Stimulated activated naive CD8-positive, alpha-beta T cell treated with anti-CD3 and anti-CD28 coated beads, Interleukin-15, Interleukin-2, amounts not matched to agents 100 ng/mL and 50 ng/mL, for 24 hours (primary cell): Measurements from ENCODE around the gene SLC7A10.
A peak's percentile ranks its signal among the peaks of the same experiment; 100 is the strongest.

Experiments
- H3K27ac Mint-ChIP-seq: one replicate; pipeline ENCODE4 v1.8.0; 2021; ENCODE audit warnings: mild to moderate bottlenecking, mixed read lengths
- H3K27me3 Mint-ChIP-seq: one replicate; pipeline ENCODE4 v1.8.0; 2021; ENCODE audit warnings: mixed read lengths
- H3K36me3 Mint-ChIP-seq: one replicate; pipeline ENCODE4 v1.8.0; 2021; ENCODE audit warnings: low read depth, mixed read lengths
- H3K4me1 Mint-ChIP-seq: one replicate; pipeline ENCODE4 v1.8.0; 2021; ENCODE audit warnings: low read depth, mixed read lengths
- H3K4me3 Mint-ChIP-seq: one replicate; pipeline ENCODE4 v1.8.0; 2021; ENCODE audit warnings: mild to moderate bottlenecking, mixed read lengths
- H3K9me3 Mint-ChIP-seq: one replicate; pipeline ENCODE4 v1.8.0; 2021; ENCODE audit warnings: mixed read lengths

SLC7A10 gene

DNA sequence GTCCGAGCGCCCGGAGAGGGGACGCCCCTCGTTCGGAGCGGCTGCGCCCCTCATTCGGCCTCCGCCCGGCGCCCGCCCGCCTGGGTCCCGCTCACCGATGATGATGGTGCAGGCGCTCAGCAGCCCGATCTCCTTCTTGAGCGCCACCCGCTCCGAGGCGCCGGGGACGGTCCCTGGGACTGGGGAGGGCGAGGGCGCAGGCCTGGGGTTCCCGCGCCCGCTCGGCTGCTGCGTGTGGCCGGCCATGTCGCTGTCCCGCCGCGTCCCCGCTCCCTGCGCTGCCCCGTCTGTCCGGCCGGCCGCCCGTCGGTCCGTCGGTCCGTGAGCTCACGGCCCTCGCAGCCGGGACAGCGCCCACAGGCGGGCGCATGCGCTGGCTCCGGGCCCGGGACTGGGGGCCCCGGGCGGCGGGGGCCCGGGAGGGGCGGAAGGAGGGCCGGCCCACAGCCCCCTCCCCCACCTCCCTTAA lies at the start of gene SLC7A10:
SLC7A10 (minus strand) TSS at position 393 of the 469 bp plus-strand sequence; CDS start at position 246, 147 bp downstream.
- peak within 1 kb of the TSS; percentile 60 for H3K4me3 Mint-ChIP-seq
- H3K27me3 Mint-ChIP-seq = peaks cover 61% of the 10 kb centered on the region
- H3K27ac Mint-ChIP-seq = no peak within 1 kb of the TSS

GRCh38 chr19:33274663-33275558 lies 49.3 kb upstream of the SLC7A10 start:
- Mint-ChIP-seq H3K27me3 (no peaks in the 10 kb centered on the region), H3K36me3 (no peaks in the 10 kb centered on the region), H3K4me3 (no peak overlapping the region), H3K9me3 (no peaks in the 10 kb centered on the region), H3K27ac (no peak overlapping the region), H3K4me1 (peaks cover 6% of the 10 kb centered on the region)

More for the DNA sequence above, at the start of gene SLC7A10:
- H3K4me1 Mint-ChIP-seq = peaks cover 11% of the 10 kb centered on the region
- H3K36me3 Mint-ChIP-seq = peaks cover 15% of the 10 kb centered on the region
- H3K9me3 Mint-ChIP-seq = peaks cover 16% of the 10 kb centered on the region

- no peaks in the 10 kb centered on the region for H3K36me3 Mint-ChIP-seq
- no peak overlapping the region for H3K27ac Mint-ChIP-seq
- H3K4me1 Mint-ChIP-seq = peaks cover 4% of the 10 kb centered on the region
- no peak overlapping the region for H3K4me3 Mint-ChIP-seq
- no peaks in the 10 kb centered on the region for H3K27me3 Mint-ChIP-seq
- no peaks in the 10 kb centered on the region for H3K9me3 Mint-ChIP-seq
Measured at GRCh38 chr19:33273881-33274662, 48.4 kb upstream of the SLC7A10 start.

DNA sequence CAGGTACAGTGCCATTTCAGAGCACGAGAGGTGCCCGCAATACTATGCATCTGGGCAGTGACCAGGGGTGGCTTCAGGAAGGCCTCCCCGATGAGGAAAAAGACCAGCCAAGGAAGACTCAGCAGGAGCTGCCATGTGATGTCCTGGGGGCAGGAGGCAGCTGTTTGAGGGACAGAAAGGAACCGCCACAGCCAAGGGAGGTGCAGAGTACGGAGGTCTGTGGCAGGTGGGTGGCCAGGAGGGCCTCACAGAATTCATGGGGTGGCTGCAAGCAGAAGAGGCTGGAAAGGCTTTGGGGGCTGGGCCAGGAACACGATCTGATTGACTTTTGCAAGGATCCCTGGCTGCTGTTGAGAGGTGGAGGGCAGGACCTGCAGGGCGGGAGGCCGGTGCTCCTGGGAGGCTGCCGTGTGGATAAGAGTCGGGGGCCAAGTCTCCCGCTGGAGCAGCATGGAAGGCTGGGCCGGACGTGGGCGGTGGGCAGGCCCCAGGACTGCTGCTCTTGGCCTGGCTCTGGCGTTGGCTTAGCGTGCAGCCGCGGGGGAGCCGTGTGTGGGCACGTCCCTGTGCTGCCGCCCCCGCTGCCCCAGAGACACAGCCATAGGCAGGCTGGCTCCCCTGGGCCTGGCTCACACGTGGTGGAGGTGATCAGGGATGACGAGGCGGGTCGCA lies 47.6 kb upstream of the SLC7A10 start:
- no peaks in the 10 kb centered on the region for H3K27me3 Mint-ChIP-seq
- H3K4me1 Mint-ChIP-seq = peaks cover 4% of the 10 kb centered on the region
- no peak overlapping the region for H3K27ac Mint-ChIP-seq
- H3K9me3 Mint-ChIP-seq = no peaks in the 10 kb centered on the region
- no peaks in the 10 kb centered on the region for H3K36me3 Mint-ChIP-seq
- H3K4me3 Mint-ChIP-seq = no peak overlapping the region

DNA sequence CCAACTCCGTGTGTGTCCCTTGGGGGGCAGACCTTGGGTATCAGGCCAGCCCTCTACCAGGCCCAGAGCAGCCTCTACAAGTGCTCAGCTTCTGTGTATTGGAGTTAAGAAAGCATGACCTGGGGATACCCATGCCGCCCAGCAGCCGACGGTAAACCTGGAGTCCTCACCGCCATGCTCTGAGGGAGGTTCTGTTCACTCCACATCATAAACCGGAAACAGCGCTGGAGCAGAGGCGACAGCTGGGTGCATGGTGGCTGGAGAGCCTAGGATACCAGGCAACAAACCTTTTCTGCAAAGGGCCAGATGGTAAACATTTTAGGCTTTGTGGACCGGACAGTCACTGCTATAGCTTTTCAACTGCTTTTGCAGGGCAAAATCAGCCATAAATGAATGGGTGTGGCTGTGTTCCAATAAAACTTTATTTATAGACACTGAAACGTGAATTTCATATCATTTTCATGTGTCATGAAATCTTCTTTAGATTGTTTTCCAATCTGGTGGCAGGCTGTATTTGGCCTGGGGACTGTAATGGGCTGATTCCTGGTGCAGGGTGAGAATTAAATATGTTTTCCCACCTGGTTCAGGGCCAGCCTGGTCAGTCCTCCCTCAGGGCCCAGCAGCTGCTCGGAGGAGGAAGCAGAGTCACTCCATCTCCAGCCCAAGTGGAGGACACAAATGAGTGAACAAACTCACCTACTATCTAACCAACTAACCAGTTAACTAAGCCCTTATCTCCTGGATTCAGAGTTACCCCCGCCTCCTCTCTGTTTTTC lies 45.8 kb upstream of the SLC7A10 start:
- Mint-ChIP-seq H3K9me3 (no peaks in the 10 kb centered on the region), H3K4me1 (peaks cover 4% of the 10 kb centered on the region), H3K36me3 (no peaks in the 10 kb centered on the region), H3K4me3 (no peak overlapping the region), H3K27ac (no peak overlapping the region), H3K27me3 (no peaks in the 10 kb centered on the region)

DNA sequence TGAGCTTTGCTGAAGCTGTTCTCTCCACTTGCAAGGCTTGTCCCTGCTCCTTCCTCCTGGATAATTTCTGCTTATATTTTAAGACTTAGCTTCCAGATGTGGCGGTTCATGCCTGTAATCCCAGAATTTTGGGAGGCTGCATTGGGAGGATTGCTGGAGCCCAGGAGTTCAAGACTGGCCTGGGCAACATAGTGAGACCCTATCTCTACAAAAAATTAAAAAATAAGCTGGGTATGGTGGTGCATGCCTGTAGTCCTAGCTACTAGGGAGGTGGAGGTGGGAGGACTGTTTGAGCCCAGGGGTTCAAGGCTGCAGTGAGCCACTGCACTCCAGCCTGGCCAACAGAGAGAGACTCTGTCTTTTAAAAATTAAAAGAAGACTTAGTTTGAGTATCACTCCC lies 45.1 kb upstream of the SLC7A10 start:
- no peaks in the 10 kb centered on the region for H3K36me3 Mint-ChIP-seq
- no peaks in the 10 kb centered on the region for H3K9me3 Mint-ChIP-seq
- H3K27ac Mint-ChIP-seq = no peak overlapping the region
- H3K4me1 Mint-ChIP-seq = peaks cover 4% of the 10 kb centered on the region
- no peak overlapping the region for H3K4me3 Mint-ChIP-seq
- H3K27me3 Mint-ChIP-seq = no peaks in the 10 kb centered on the region

GRCh38 chr19:33269016-33269415 lies 43.4 kb upstream of the SLC7A10 start:
- no peak overlapping the region for H3K27ac Mint-ChIP-seq
- no peaks in the 10 kb centered on the region for H3K9me3 Mint-ChIP-seq
- no peaks in the 10 kb centered on the region for H3K36me3 Mint-ChIP-seq
- H3K4me3 Mint-ChIP-seq = no peak overlapping the region
- peaks cover 2% of the 10 kb centered on the region for H3K4me1 Mint-ChIP-seq
- H3K27me3 Mint-ChIP-seq = no peaks in the 10 kb centered on the region

DNA sequence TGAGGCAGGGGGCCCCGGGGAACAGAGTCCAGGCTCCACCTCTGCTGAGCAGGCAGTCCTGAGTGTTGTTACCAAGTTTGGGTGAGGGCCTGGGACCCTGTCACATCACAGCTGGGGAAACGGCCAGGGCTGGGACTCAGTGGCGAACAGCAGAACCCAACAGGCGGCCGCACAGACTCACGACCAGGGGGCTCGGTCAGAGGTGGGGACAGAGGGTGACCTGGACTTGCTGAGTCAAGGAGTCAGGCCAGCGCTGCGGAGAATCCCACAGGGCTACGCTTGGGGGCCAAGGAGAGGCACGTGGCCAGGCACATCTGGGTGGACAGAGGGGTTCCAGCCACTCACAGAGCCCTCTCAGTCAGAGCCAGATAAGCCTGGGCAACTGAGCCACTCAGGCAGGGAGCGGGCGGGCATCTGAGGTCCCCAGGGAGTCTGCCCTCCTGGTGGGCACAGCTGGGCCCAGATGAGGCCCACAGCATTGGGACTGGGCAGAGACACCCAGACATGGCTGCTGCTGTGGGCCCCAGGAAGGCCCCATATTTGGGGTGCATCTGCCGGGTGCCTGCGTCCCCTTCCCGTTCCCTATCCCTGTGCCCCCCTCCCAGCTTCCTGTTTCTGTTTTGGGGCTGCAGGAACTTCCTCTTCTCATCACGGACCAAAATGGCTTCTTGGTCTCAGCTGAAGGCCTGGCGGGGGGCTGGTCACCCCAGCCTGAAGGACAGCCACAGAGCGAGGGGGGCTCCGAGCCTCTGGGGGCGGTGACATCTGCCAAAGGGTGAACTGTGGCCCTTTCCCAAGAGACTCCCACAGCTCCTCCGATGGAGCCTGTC lies 42.7 kb upstream of the SLC7A10 start:
- Mint-ChIP-seq H3K4me3 (no peak overlapping the region), H3K27me3 (no peaks in the 10 kb centered on the region), H3K27ac (no peak overlapping the region), H3K9me3 (no peaks in the 10 kb centered on the region), H3K36me3 (no peaks in the 10 kb centered on the region), H3K4me1 (no peaks in the 10 kb centered on the region)

GRCh38 chr19:33267706-33268105 lies 42.1 kb upstream of the SLC7A10 start:
- H3K4me3 Mint-ChIP-seq = no peak overlapping the region
- H3K4me1 Mint-ChIP-seq = no peaks in the 10 kb centered on the region
- peaks cover under 1% of the 10 kb centered on the region for H3K27me3 Mint-ChIP-seq
- H3K27ac Mint-ChIP-seq = no peak overlapping the region
- no peaks in the 10 kb centered on the region for H3K36me3 Mint-ChIP-seq
- H3K9me3 Mint-ChIP-seq = no peaks in the 10 kb centered on the region

DNA sequence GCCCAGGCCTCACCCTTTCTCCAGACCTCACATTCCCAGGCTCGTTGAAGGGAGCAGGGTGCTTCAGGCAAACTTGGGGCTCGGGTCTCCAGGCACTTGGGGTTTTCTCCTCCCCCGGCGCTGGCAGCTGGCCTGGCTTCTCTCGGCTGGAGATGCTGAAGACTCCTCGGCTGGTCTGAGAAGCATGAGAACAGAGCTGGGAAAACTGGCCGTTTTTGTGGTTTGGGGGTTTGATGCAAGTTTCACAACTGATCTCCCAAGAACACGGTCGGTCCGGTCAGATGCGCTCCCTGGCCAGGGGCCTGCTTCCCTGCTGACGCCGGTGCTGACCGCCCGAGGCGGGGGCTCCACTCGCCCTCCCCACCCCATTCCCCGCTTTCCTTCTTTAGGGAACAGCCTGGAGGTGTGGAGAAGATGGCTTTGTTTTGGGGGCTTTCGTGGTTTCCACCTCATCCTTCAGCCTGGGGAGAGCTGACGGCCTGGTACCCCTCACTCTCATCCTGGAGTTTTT lies 41.4 kb upstream of the SLC7A10 start:
- Mint-ChIP-seq H3K9me3 (no peaks in the 10 kb centered on the region), H3K4me1 (no peaks in the 10 kb centered on the region), H3K36me3 (no peaks in the 10 kb centered on the region), H3K27ac (no peak overlapping the region), H3K4me3 (no peak overlapping the region), H3K27me3 (peaks cover 6% of the 10 kb centered on the region)

DNA sequence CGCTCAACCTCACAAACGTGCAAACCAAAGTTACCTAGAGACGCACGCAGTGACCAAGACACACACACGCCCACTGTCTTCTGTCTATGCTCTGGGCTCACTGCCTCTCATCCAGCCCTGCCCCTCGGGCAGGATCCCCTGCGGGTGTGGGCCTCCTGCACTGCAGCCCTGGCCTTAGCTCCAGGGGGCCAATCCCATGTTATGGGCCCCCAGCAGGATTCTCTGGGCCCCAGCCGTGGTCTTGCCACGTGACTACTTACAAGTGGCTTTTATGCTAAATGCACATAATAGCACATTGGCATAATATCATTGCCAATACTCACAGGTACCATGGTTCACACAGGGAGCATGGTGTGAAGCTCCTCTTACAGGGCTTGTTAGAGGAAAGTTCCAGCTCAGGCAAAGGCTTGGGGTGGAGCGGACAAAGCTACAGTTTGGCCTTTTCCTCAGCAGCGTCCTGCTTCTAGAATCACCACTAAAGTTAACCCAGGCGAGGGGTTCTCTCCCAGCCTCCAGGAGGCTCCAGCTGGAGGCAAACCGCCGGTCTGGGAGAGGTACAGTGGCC lies 39.3 kb upstream of the SLC7A10 start:
- H3K4me3 Mint-ChIP-seq = no peak overlapping the region
- no peaks in the 10 kb centered on the region for H3K9me3 Mint-ChIP-seq
- peaks cover 12% of the 10 kb centered on the region for H3K4me1 Mint-ChIP-seq
- H3K36me3 Mint-ChIP-seq = no peaks in the 10 kb centered on the region
- peaks cover 8% of the 10 kb centered on the region for H3K27me3 Mint-ChIP-seq
- H3K27ac Mint-ChIP-seq = no peak overlapping the region

GRCh38 chr19:33263325-33264023 lies 37.8 kb upstream of the SLC7A10 start:
- Mint-ChIP-seq H3K27ac (no peak overlapping the region), H3K4me1 (peaks cover 12% of the 10 kb centered on the region), H3K4me3 (no peak overlapping the region), H3K27me3 (peaks cover 8% of the 10 kb centered on the region), H3K36me3 (no peaks in the 10 kb centered on the region), H3K9me3 (no peaks in the 10 kb centered on the region)
